ENCODE results near the gene FTO. TPM values are rescaled to one million over a fixed set of nuclear protein-coding genes. Genes with fewer than 3 reads are reported as not detected.

FTO gene
- total and polyA plus RNA-seq, 2 of the 13 experiments (the other 11 are each of a cell fraction or from before 2014, with no cell fraction given), result 41.6 to 55.8 TPM

DNA sequence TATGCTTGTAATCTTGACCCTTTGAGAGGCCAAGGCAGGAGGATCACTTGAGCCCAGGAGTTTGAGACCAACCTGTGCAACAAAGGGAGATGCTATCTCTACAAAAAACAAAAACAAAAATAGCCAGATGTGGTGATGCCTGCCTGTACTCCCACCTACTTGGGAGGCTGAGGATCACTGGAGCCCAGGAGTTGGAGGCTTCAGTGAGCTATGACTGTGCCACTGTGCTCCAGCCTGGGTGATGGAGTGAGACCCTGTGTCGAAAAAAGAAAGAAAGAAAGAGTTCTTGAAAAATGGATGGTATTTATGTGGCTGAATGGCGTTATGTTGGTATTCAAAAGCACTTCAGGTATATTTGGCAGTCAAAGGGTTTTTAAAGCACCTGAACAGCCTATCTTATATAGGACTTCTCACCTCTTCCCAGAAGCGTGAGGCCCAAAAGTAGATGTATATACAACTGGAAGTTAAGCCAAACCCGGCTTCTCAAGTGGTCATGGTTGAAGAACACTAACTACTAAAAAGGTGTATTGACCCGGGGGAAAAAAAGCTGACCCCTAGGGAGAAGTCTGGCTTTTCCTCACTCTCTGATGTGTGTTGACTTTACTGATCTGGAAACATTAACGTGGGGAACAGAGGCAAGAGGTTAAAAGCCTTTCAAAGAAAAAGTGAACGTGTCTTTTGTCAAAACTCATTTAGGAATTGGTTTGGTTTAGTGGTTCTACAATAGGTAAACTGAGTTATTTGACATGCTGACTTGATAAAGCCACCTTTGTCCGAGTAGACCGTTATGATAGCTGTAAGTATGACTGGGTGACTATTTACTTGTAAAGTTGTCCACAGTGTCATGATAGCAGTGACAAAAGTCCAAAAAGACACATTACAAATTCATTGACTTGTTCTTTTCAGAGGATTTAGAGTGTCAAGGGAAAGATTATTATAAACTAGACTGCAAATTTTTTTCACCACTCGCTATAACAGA lies 399.2 kb downstream of the FTO start (continued):
- TF ChIP-seq, protein P1, sequence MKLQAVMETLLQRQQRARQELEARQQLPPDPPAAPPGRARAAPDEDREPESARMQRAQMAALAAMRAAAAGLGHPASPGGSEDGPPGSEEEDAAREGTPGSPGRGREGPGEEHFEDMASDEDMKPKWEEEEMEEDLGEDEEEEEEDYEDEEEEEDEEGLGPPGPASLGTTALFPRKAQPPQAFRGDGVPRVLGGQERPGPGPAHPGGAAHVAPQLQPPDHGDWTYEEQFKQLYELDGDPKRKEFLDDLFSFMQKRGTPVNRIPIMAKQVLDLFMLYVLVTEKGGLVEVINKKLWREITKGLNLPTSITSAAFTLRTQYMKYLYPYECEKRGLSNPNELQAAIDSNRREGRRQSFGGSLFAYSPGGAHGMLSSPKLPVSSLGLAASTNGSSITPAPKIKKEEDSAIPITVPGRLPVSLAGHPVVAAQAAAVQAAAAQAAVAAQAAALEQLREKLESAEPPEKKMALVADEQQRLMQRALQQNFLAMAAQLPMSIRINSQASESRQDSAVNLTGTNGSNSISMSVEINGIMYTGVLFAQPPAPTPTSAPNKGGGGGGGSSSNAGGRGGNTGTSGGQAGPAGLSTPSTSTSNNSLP (IDR thresholded peaks at IDR 0.05; ENCODE audit: low read depth, low read length), result no peak
- TF ChIP-seq, protein P2, sequence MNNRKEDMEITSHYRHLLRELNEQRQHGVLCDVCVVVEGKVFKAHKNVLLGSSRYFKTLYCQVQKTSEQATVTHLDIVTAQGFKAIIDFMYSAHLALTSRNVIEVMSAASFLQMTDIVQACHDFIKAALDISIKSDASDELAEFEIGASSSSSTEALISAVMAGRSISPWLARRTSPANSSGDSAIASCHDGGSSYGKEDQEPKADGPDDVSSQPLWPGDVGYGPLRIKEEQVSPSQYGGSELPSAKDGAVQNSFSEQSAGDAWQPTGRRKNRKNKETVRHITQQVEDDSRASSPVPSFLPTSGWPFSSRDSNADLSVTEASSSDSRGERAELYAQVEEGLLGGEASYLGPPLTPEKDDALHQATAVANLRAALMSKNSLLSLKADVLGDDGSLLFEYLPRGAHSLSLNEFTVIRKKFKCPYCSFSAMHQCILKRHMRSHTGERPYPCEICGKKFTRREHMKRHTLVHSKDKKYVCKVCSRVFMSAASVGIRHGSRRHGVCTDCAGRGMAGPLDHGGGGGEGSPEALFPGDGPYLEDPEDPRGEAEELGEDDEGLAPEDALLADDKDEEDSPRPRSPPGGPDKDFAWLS (CRISPR knock-in tag; IDR thresholded peaks at IDR 0.05; ENCODE audit: borderline replicate concordance), result peak; percentile 66; the same call in 1 of the 2 replicates
- no peak for TF ChIP-seq ZNF713 (CRISPR knock-in tag; IDR thresholded peaks at IDR 0.05)
- TF ChIP-seq ZNF572 (CRISPR knock-in tag; IDR thresholded peaks at IDR 0.05), result no peak
- TF ChIP-seq HNF4A (CRISPR knock-in tag; IDR thresholded peaks at IDR 0.05), result peak; percentile 76
- TF ChIP-seq, protein P3, sequence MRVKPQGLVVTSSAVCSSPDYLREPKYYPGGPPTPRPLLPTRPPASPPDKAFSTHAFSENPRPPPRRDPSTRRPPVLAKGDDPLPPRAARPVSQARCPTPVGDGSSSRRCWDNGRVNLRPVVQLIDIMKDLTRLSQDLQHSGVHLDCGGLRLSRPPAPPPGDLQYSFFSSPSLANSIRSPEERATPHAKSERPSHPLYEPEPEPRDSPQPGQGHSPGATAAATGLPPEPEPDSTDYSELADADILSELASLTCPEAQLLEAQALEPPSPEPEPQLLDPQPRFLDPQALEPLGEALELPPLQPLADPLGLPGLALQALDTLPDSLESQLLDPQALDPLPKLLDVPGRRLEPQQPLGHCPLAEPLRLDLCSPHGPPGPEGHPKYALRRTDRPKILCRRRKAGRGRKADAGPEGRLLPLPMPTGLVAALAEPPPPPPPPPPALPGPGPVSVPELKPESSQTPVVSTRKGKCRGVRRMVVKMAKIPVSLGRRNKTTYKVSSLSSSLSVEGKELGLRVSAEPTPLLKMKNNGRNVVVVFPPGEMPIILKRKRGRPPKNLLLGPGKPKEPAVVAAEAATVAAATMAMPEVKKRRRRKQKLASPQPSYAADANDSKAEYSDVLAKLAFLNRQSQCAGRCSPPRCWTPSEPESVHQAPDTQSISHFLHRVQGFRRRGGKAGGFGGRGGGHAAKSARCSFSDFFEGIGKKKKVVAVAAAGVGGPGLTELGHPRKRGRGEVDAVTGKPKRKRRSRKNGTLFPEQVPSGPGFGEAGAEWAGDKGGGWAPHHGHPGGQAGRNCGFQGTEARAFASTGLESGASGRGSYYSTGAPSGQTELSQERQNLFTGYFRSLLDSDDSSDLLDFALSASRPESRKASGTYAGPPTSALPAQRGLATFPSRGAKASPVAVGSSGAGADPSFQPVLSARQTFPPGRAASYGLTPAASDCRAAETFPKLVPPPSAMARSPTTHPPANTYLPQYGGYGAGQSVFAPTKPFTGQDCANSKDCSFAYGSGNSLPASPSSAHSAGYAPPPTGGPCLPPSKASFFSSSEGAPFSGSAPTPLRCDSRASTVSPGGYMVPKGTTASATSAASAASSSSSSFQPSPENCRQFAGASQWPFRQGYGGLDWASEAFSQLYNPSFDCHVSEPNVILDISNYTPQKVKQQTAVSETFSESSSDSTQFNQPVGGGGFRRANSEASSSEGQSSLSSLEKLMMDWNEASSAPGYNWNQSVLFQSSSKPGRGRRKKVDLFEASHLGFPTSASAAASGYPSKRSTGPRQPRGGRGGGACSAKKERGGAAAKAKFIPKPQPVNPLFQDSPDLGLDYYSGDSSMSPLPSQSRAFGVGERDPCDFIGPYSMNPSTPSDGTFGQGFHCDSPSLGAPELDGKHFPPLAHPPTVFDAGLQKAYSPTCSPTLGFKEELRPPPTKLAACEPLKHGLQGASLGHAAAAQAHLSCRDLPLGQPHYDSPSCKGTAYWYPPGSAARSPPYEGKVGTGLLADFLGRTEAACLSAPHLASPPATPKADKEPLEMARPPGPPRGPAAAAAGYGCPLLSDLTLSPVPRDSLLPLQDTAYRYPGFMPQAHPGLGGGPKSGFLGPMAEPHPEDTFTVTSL (CRISPR knock-in tag; IDR thresholded peaks at IDR 0.05; ENCODE audit: borderline replicate concordance), result peak; percentile 99
- TF ChIP-seq, protein P4, sequence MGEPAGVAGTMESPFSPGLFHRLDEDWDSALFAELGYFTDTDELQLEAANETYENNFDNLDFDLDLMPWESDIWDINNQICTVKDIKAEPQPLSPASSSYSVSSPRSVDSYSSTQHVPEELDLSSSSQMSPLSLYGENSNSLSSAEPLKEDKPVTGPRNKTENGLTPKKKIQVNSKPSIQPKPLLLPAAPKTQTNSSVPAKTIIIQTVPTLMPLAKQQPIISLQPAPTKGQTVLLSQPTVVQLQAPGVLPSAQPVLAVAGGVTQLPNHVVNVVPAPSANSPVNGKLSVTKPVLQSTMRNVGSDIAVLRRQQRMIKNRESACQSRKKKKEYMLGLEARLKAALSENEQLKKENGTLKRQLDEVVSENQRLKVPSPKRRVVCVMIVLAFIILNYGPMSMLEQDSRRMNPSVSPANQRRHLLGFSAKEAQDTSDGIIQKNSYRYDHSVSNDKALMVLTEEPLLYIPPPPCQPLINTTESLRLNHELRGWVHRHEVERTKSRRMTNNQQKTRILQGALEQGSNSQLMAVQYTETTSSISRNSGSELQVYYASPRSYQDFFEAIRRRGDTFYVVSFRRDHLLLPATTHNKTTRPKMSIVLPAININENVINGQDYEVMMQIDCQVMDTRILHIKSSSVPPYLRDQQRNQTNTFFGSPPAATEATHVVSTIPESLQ (CRISPR knock-in tag; conservative IDR thresholded peaks at IDR 0.05), result peak; percentile 81; the same call in 1 of the 2 replicates
- TF ChIP-seq ZNF781 (CRISPR knock-in tag; IDR thresholded peaks at IDR 0.05; ENCODE audit: borderline replicate concordance, not compliant biosample characterization), result no peak
- TF ChIP-seq ZNF224 (CRISPR knock-in tag; IDR thresholded peaks at IDR 0.05), result 0 out of 2 replicates have a peak, but pooled peaks have one; percentile 66
- TF ChIP-seq, protein P5, sequence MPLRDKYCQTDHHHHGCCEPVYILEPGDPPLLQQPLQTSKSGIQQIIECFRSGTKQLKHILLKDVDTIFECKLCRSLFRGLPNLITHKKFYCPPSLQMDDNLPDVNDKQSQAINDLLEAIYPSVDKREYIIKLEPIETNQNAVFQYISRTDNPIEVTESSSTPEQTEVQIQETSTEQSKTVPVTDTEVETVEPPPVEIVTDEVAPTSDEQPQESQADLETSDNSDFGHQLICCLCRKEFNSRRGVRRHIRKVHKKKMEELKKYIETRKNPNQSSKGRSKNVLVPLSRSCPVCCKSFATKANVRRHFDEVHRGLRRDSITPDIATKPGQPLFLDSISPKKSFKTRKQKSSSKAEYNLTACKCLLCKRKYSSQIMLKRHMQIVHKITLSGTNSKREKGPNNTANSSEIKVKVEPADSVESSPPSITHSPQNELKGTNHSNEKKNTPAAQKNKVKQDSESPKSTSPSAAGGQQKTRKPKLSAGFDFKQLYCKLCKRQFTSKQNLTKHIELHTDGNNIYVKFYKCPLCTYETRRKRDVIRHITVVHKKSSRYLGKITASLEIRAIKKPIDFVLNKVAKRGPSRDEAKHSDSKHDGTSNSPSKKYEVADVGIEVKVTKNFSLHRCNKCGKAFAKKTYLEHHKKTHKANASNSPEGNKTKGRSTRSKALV (CRISPR knock-in tag; IDR thresholded peaks at IDR 0.05), result 0 out of 2 replicates have a peak, but pooled peaks have one; percentile 60
